GM19467 (cell line): ENCODE results near the gene RAB7A.
A peak's percentile ranks its signal among the peaks of the same experiment; 100 is the strongest.
"Not testable (repeated sequence)": the region's sequence is repeated elsewhere in the genome, so short reads cannot be mapped to it uniquely, and the experiment has no call there.

Source experiments
- ATAC-seq: cut with Tn5 transposase; IDR thresholded peaks from one replicate; pipeline ENCODE4 v1.9.1; 2021; ENCODE audit warnings: mild to moderate bottlenecking, moderate library complexity; ENCODE audit not compliant: unreplicated experiment

Gene RAB7A

GRCh38 chr3:128815318-128816064 is 89.5 kb downstream of the RAB7A start:
- ATAC-seq, result no peak

GRCh38 chr3:128818186-128818787 is 92.3 kb downstream of the RAB7A start:
- no peak for ATAC-seq

- ATAC-seq, result no peak
These were observed 94.4 kb downstream of the RAB7A start for GRCh38 chr3:128820252-128820839.

GRCh38 chr3:128823008-128823407 is 97.0 kb downstream of the RAB7A start:
- no peak for ATAC-seq

- ATAC-seq, result no peak
These were observed 97.6 kb downstream of the RAB7A start for GRCh38 chr3:128823631-128824030.

- ATAC-seq, result no peak
These were observed 98.3 kb downstream of the RAB7A start for GRCh38 chr3:128824132-128824850.

GRCh38 chr3:128825117-128825725 is 99.2 kb downstream of the RAB7A start:
- no peak for ATAC-seq

- ATAC-seq, result not testable (repeated sequence)
These were observed 103.1 kb downstream of the RAB7A start for GRCh38 chr3:128829087-128829486.

- ATAC-seq, result not testable (repeated sequence)
These were observed 104.1 kb downstream of the RAB7A start for GRCh38 chr3:128829925-128830625.

GRCh38 chr3:128830762-128831161 is 104.8 kb downstream of the RAB7A start:
- ATAC-seq, result not testable (repeated sequence)

- ATAC-seq, result not testable (repeated sequence)
These were observed 107.0 kb downstream of the RAB7A start for GRCh38 chr3:128832979-128833378.

- ATAC-seq, result no peak
These were observed 109.1 kb downstream of the RAB7A start for GRCh38 chr3:128835096-128835495.

- no peak for ATAC-seq
These were observed 116.2 kb downstream of the RAB7A start for GRCh38 chr3:128841926-128842920.

- no peak for ATAC-seq
These were observed 118.5 kb downstream of the RAB7A start for GRCh38 chr3:128844502-128844901.

- ATAC-seq, result no peak
These were observed 119.3 kb downstream of the RAB7A start for GRCh38 chr3:128845119-128845777.

- peak; percentile 67 for ATAC-seq
These were observed 119.9 kb downstream of the RAB7A start for GRCh38 chr3:128845778-128846485.

- no peak for ATAC-seq
These were observed 120.5 kb downstream of the RAB7A start for GRCh38 chr3:128846486-128846891.
